GDM1 (cell line): Measurements from ENCODE around the gene KIAA0753.

Source experiments
- DNase-seq: peaks from one replicate; lab custom pipeline; 2025; lab: John Stamatoyannopoulos, UW

Gene KIAA0753

GRCh38 chr17:6547336-6547735, 93.2 kb downstream of the KIAA0753 start:
- DNase-seq, result no peak

- no peak for DNase-seq
These were observed 94.3 kb downstream of the KIAA0753 start for GRCh38 chr17:6546069-6546718.

DNA sequence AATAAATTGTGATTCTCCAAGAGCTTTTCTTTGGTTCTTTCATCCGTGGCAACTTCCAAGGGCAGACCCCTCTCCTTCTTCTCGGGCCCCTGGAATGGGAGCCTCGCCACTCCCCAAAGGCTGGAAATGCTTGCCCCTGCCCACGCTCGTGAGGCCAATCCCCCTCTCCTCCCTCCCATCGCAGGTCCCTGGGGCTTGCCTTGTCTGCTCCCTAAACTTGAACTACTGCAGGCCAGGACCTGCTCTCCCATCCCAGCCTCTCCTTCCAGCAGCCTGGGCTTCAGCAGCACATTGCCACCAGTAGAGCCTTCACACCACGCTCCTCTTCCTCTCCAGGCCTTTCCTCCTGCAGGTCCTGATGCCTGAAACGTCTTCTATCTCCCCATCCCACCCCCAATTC, 95.2 kb downstream of the KIAA0753 start:
- DNase-seq, result no peak

DNA sequence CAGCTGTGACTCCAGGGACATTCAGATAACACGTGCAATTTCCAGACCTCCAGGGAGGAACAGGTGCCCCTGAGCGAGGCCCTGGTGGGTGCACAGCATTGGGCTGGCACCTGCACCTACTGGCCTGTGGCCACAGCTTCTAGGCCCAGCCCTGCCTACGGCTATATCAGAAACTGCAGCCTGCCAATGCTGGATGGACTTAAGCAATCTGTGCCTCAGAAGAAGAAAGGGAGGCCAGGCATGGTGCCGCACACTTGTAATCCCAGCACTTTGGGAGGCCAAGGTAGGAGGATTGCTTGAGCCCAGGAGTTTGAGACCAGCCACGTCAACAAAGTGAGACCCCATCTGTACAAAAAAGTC, 96.5 kb downstream of the KIAA0753 start:
- DNase-seq, result no peak

DNA sequence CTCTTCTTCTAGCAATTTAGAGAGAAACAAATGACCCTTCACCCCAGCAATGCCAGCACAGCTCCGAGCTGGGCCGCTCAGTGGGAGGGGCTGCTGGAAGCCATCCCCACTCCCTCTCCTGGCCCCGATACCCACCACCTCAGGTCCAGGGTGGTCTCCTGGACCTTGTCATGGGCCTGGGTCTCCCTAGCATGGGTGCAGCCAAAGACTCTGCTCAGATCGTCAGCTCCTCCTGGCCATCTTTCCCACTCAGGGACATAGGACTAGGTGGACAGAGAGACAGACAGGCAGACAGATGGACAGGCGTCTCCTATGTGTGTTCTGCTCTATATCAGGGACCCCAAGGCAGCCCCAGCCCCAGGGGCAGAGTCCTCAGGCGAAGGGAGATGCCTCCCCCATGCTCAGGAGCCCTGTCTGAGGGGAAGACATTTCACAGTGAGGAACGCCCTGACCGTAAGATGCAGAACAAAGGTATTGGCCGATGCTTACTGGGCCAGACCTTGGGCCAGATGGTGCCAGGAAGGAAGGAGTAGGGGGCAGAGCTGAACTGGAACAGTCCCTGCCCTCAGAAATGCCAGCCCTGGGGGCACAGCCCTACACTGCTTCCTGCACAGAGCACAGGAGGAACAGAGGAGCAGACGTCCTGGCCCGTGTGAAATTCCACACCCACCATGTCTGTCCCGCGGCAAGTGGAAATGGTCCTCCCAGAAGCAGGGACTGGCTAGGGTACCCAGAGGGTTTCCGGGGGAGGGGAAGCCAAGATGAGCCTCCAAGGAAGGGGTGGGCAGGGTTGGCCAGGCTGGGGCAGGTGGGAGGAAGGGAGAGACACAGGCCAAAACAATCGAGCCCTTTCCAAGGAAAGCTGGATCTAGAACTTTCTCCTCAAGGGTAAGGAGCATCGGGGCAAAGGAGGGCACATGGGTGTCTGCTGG, 97.2 kb downstream of the KIAA0753 start:
- DNase-seq, result no peak

GRCh38 chr17:6542577-6542976, 97.9 kb downstream of the KIAA0753 start:
- no peak for DNase-seq

DNA sequence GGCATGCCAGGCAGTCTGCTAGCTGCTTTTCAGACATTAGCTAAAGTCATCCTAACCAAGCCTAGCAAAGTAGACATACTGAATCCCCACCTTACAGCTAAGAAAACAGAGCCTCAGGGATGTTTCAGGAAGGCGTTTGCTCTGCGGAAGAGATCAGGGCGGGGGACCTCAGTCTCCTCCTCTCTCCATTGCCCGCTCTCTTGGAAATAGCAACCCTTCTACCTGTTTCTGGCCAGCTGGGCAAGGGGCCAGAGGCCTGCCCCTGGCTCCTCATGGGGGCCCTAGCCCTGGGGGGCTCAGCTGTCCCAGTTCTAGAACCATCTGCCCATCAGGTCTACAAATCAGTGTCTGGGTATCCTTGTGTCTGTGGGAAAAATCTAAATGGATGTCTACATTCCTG, 98.6 kb downstream of the KIAA0753 start:
- DNase-seq, result no peak

DNA sequence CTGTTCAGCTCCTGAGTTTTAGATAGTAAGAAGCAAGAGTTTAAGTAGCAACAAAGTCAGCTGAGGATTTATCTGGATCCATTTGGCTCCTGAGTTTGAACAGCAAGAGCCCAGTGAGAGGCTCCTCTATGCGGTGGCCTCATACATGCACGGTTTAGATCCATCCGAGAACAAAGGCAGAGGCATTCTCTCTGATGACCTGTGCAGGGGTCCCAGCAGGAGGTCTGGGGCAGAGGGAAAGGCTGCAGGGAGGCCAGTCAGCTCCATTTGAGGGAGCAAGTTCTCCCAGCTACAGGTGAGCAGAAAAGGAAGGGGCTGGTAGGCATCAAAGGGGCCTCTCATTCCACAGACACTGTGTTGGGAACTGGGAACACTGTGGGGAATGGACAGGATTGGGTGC, 100.6 kb downstream of the KIAA0753 start:
- no peak for DNase-seq

- no peak for DNase-seq
These were observed 103.9 kb downstream of the KIAA0753 start for GRCh38 chr17:6536566-6537065.

GRCh38 chr17:6536053-6536452, 104.5 kb downstream of the KIAA0753 start:
- no peak for DNase-seq

DNA sequence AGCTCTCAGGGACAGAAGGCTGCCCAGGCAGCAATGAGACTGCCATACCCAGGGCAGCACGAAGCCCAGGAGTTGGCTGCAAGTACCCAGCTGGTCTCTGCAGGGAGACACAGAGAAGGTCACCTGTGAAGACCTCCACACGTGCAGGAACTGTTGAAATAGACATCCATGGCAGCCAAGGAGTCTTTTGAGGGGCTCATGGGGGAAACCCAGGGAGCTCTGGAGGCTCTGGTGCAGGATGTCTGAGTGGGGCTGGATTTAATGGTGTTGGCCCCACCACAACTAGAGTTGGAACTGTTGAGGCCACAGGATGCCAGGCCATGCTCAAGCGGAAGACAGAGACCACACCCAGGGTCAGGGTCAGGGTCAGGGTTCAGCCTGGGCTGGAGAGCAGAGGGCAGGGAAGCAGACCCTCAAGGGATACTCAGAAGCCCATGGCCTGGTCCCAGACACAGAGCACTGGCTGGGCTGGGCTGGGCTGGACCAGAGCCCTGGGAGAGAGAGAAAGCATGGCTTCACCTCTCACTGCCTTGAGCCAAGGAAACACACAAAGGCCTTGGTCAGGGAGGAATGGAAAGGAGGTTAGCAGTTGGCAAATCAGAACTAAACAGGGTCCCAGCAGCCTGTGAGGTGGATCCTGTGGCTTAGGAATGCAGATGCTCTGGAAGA, 105.5 kb downstream of the KIAA0753 start:
- no peak for DNase-seq

GRCh38 chr17:6532441-6532885, 108.0 kb downstream of the KIAA0753 start:
- no peak for DNase-seq

GRCh38 chr17:6531575-6531974, 108.9 kb downstream of the KIAA0753 start:
- DNase-seq, result no peak

DNA sequence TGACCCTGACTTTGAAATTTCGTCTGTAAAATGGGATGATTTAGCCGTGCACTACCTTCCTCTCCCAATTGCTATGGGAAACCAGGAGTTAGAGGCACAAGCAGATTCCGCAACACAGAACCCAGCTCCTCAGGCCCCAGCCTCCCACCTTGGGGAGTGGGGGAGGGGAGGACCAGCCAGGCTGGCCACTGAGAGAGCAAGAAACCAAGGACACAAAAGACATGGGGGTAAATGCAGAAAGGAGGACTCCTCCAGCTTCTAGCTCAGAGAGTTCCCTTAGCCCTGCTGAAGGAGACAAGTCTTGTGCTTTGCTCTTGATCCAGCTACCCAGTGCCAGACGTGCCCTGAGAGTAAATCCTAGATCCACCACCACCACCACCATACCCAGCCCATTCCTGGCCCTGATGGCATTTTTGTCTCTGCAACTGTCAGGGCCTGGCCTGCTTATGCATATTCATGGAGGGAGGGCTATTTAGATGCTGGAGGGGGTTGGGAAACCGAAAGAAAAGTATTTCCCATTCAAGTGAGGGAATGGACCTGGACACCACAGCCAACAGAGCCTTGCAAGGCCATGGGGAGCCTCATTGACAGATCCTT, 110.1 kb downstream of the KIAA0753 start:
- DNase-seq, result no peak

DNA sequence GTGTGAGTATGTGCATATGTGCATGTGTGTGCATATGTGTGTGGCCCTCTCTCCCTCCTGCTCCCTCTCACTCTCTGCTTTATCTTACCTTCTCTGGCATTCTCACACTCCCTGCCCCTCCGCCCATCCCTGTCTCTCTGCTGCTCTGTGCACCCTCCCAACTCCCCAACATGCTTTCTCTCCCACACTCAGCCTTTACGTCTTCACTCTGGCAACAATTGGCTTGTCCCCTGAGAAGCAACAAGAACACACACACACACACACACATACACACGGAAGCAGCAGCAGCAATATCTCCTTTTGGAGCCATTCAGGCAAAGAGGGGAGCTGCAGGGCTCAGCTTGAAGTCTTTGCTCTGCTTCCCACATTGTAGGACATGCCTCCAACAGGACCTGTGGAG, 112.0 kb downstream of the KIAA0753 start:
- DNase-seq, result no peak
